Hematopoietic multipotent progenitor cell treated with erythropoietin and hydrocortisone succinate and interleukin-3 and kit ligand, for 8 days (in vitro differentiated cells): ENCODE measurements around the gene MLH1.
"Not testable (repeated sequence)": the region's sequence is repeated elsewhere in the genome, so short reads cannot be mapped to it uniquely, and the experiment has no call there.

Source experiments
- DNase-seq: peaks from one replicate; pipeline ENCODE4 v3.0.0-alpha.2; 2015

The MLH1 gene

GRCh38 chr3:37040231-37040630, 46.9 kb downstream of the MLH1 start:
- no peak for DNase-seq

- no peak for DNase-seq
Observed at GRCh38 chr3:37041546-37042195, 48.4 kb downstream of the MLH1 start.

- DNase-seq = not testable (repeated sequence)
Observed at GRCh38 chr3:37042712-37043111, 49.4 kb downstream of the MLH1 start.

GRCh38 chr3:37050282-37050681, 57.0 kb downstream of the MLH1 start:
- no peak for DNase-seq

- DNase-seq = no peak
Observed at GRCh38 chr3:37052860-37053259, 59.5 kb downstream of the MLH1 start.

GRCh38 chr3:37053337-37053736, 60.0 kb downstream of the MLH1 start:
- DNase-seq = no peak

GRCh38 chr3:37053753-37054152, 60.4 kb downstream of the MLH1 start:
- no peak for DNase-seq

- peak; percentile 40 for DNase-seq
Observed at GRCh38 chr3:37054370-37054769, 61.1 kb downstream of the MLH1 start.

GRCh38 chr3:37055077-37055476, 61.8 kb downstream of the MLH1 start:
- peak; percentile 37 for DNase-seq

- DNase-seq = no peak
Observed at GRCh38 chr3:37056826-37057225, 63.5 kb downstream of the MLH1 start.

GRCh38 chr3:37058117-37058516, 64.8 kb downstream of the MLH1 start:
- no peak for DNase-seq

- DNase-seq = no peak
Observed at GRCh38 chr3:37064747-37065146, 71.4 kb downstream of the MLH1 start.

GRCh38 chr3:37067577-37067976, 74.3 kb downstream of the MLH1 start:
- no peak for DNase-seq

GRCh38 chr3:37068031-37068430, 74.7 kb downstream of the MLH1 start:
- no peak for DNase-seq

- DNase-seq = no peak
Observed at GRCh38 chr3:37071921-37072320, 78.6 kb downstream of the MLH1 start.

- DNase-seq = peak; percentile 77
Observed at GRCh38 chr3:37072892-37073291, 79.6 kb downstream of the MLH1 start.

GRCh38 chr3:37074178-37074577, 80.9 kb downstream of the MLH1 start:
- DNase-seq = no peak

- DNase-seq = no peak
Observed at GRCh38 chr3:37075955-37076354, 82.6 kb downstream of the MLH1 start.

GRCh38 chr3:37082317-37082716, 89.0 kb downstream of the MLH1 start:
- DNase-seq = no peak

GRCh38 chr3:37086918-37087317, 93.6 kb downstream of the MLH1 start:
- DNase-seq = no peak

- DNase-seq = no peak
Observed at GRCh38 chr3:37087870-37088269, 94.6 kb downstream of the MLH1 start.

- no peak for DNase-seq
Observed at GRCh38 chr3:37092484-37092883, 99.2 kb downstream of the MLH1 start.

GRCh38 chr3:37093481-37093880, 100.2 kb downstream of the MLH1 start:
- DNase-seq = no peak

- no peak for DNase-seq
Observed at GRCh38 chr3:37094636-37095035, 101.3 kb downstream of the MLH1 start.

GRCh38 chr3:37096288-37096687, 103.0 kb downstream of the MLH1 start:
- DNase-seq = no peak

GRCh38 chr3:37096975-37097374, 103.7 kb downstream of the MLH1 start:
- no peak for DNase-seq
